Nephron (organoid): ENCODE data around the gene COL6A5.

Source experiments
- H3K27ac Mint-ChIP-seq, 3 experiments: 2 replicates each; pipeline ENCODE4 v1.8.0; 2020; ENCODE audit warnings: mixed read lengths in 3 of 3, mild to moderate bottlenecking in 2 of 3, moderate library complexity in 1 of 3
- H3K27me3 Mint-ChIP-seq: 2 replicates; pipeline ENCODE4 v1.8.0; 2021; ENCODE audit warnings: low read depth, mild to moderate bottlenecking, moderate library complexity, mixed read lengths
- H3K36me3 Mint-ChIP-seq: 2 replicates; pipeline ENCODE4 v1.8.0; 2020; ENCODE audit warnings: low read depth, mixed read lengths
- H3K4me1 Mint-ChIP-seq: 2 replicates; pipeline ENCODE4 v1.8.0; 2020; ENCODE audit warnings: mixed read lengths
- H3K4me3 Mint-ChIP-seq, 3 experiments: 2 replicates each; pipeline ENCODE4 v1.8.0; 2020; ENCODE audit warnings: mild to moderate bottlenecking in 3 of 3, mixed read lengths in 3 of 3, moderate library complexity in 2 of 3
- H3K9me3 Mint-ChIP-seq: 2 replicates; pipeline ENCODE4 v1.8.0; 2020; ENCODE audit warnings: mixed read lengths
- TF ChIP-seq, protein P1 (sequence below), 3 experiments: fragments of 200-600 bp; sonication (generic); IDR thresholded peaks; one replicate each; pipeline ENCODE4 v1.5.0; 2021; ENCODE audit warnings: antibody characterized with exemption in 3 of 3; ENCODE audit not compliant: unreplicated experiment in 3 of 3

COL6A5 gene

GRCh38 chr3:130480736-130481135 is 135.3 kb downstream of the COL6A5 start:
- H3K27me3 Mint-ChIP-seq = no peaks in the 10 kb centered on the region
- no peak overlapping the region for H3K4me3 Mint-ChIP-seq
- peak overlapping the region in 2 of 3 experiments; percentile 10 to 73 for H3K27ac Mint-ChIP-seq
- TF ChIP-seq, protein P1, sequence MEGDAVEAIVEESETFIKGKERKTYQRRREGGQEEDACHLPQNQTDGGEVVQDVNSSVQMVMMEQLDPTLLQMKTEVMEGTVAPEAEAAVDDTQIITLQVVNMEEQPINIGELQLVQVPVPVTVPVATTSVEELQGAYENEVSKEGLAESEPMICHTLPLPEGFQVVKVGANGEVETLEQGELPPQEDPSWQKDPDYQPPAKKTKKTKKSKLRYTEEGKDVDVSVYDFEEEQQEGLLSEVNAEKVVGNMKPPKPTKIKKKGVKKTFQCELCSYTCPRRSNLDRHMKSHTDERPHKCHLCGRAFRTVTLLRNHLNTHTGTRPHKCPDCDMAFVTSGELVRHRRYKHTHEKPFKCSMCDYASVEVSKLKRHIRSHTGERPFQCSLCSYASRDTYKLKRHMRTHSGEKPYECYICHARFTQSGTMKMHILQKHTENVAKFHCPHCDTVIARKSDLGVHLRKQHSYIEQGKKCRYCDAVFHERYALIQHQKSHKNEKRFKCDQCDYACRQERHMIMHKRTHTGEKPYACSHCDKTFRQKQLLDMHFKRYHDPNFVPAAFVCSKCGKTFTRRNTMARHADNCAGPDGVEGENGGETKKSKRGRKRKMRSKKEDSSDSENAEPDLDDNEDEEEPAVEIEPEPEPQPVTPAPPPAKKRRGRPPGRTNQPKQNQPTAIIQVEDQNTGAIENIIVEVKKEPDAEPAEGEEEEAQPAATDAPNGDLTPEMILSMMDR (IDR thresholded peaks at IDR 0.05; ENCODE audit: unreplicated experiment in 3 of 3) = peak; percentile 59 to 67 (median 62)
- no peaks in the 10 kb centered on the region for H3K36me3 Mint-ChIP-seq
- H3K4me1 Mint-ChIP-seq = no peaks in the 10 kb centered on the region
- H3K9me3 Mint-ChIP-seq = peaks cover 5% of the 10 kb centered on the region

- TF ChIP-seq, protein P1 (IDR thresholded peaks at IDR 0.05; ENCODE audit: unreplicated experiment in 3 of 3) = no peak
- Mint-ChIP-seq H3K36me3 (no peaks in the 10 kb centered on the region), H3K4me1 (peaks cover 8% of the 10 kb centered on the region), H3K27me3 (no peaks in the 10 kb centered on the region), H3K9me3 (no peaks in the 10 kb centered on the region), H3K4me3 (no peak overlapping the region), H3K27ac (no peak overlapping the region)
Observed at GRCh38 chr3:130488288-130488687, 142.8 kb downstream of the COL6A5 start.

GRCh38 chr3:130488769-130489450 is 143.4 kb downstream of the COL6A5 start:
- TF ChIP-seq, protein P1 (IDR thresholded peaks at IDR 0.05; ENCODE audit: unreplicated experiment in 3 of 3) = no peak
- no peaks in the 10 kb centered on the region for H3K27me3 Mint-ChIP-seq
- H3K4me3 Mint-ChIP-seq = no peak overlapping the region
- no peaks in the 10 kb centered on the region for H3K36me3 Mint-ChIP-seq
- H3K4me1 Mint-ChIP-seq = peaks cover 8% of the 10 kb centered on the region
- H3K9me3 Mint-ChIP-seq = no peaks in the 10 kb centered on the region
- peak overlapping the region in 1 of 3 experiments; percentile 2 for H3K27ac Mint-ChIP-seq

- H3K36me3 Mint-ChIP-seq = no peaks in the 10 kb centered on the region
- TF ChIP-seq, protein P1 (IDR thresholded peaks at IDR 0.05; ENCODE audit: unreplicated experiment in 3 of 3) = no peak
- no peaks in the 10 kb centered on the region for H3K27me3 Mint-ChIP-seq
- H3K4me1 Mint-ChIP-seq = peaks cover 8% of the 10 kb centered on the region
- peak overlapping the region in 2 of 3 experiments; percentile 2 to 31 for H3K27ac Mint-ChIP-seq
- no peaks in the 10 kb centered on the region for H3K9me3 Mint-ChIP-seq
- no peak overlapping the region for H3K4me3 Mint-ChIP-seq
Observed at GRCh38 chr3:130490241-130490640, 144.8 kb downstream of the COL6A5 start.

GRCh38 chr3:130491431-130491830 is 146.0 kb downstream of the COL6A5 start:
- TF ChIP-seq, protein P1 (IDR thresholded peaks at IDR 0.05; ENCODE audit: unreplicated experiment in 3 of 3) = no peak
- Mint-ChIP-seq H3K27ac (peak overlapping the region; percentile 68 to 95 (median 89)), H3K27me3 (no peaks in the 10 kb centered on the region), H3K4me1 (peaks cover 8% of the 10 kb centered on the region), H3K36me3 (no peaks in the 10 kb centered on the region), H3K4me3 (peak overlapping the region in 1 of 3 experiments; percentile 5), H3K9me3 (no peaks in the 10 kb centered on the region)

GRCh38 chr3:130504701-130505100 is 159.2 kb downstream of the COL6A5 start:
- Mint-ChIP-seq H3K27me3 (peaks cover 5% of the 10 kb centered on the region), H3K4me3 (no peak overlapping the region), H3K27ac (peak overlapping the region in 1 of 3 experiments; percentile 89), H3K36me3 (no peaks in the 10 kb centered on the region), H3K4me1 (peaks cover 47% of the 10 kb centered on the region), H3K9me3 (no peaks in the 10 kb centered on the region)
- TF ChIP-seq, protein P1 (IDR thresholded peaks at IDR 0.05; ENCODE audit: unreplicated experiment in 3 of 3) = no peak
